Stimulated activated CD4-positive, alpha-beta T cell treated with anti-CD3 and anti-CD28 coated beads, Interleukin-12 subunit alpha, Interleukin-12 subunit beta, amount 100 ng/mL, for 24 hours (primary cell): ENCODE measurements around the gene KRTAP10-1.

Source experiments
- DNase-seq, 2 experiments: peaks; one replicate each; pipeline ENCODE4 v3.0.0-alpha.2; 2020; ENCODE audit warnings: low read depth in 2 of 2

The KRTAP10-1 gene

GRCh38 chr21:44527983-44528633 is 11.9 kb downstream of the KRTAP10-1 start:
- DNase-seq = no peak

GRCh38 chr21:44527156-44527982 is 12.6 kb downstream of the KRTAP10-1 start:
- no peak for DNase-seq

- no peak for DNase-seq
These were observed 13.6 kb downstream of the KRTAP10-1 start for GRCh38 chr21:44526096-44526997.

GRCh38 chr21:44525391-44526095 is 14.5 kb downstream of the KRTAP10-1 start:
- DNase-seq = no peak

GRCh38 chr21:44524414-44525371 is 15.3 kb downstream of the KRTAP10-1 start:
- no peak for DNase-seq

- DNase-seq = no peak
These were observed 16.2 kb downstream of the KRTAP10-1 start for GRCh38 chr21:44523567-44524413.

GRCh38 chr21:44522753-44523204 is 17.2 kb downstream of the KRTAP10-1 start:
- no peak for DNase-seq

GRCh38 chr21:44521928-44522752 is 17.9 kb downstream of the KRTAP10-1 start:
- no peak for DNase-seq

- no peak for DNase-seq
These were observed 18.6 kb downstream of the KRTAP10-1 start for GRCh38 chr21:44521301-44521927.

- DNase-seq = no peak
These were observed 19.4 kb downstream of the KRTAP10-1 start for GRCh38 chr21:44520326-44521300.

GRCh38 chr21:44519346-44520325 is 20.4 kb downstream of the KRTAP10-1 start:
- no peak for DNase-seq

GRCh38 chr21:44518686-44519085 is 21.3 kb downstream of the KRTAP10-1 start:
- DNase-seq = no peak

- DNase-seq = peak in 1 of 2 experiments; percentile 15
These were observed 22.7 kb downstream of the KRTAP10-1 start for GRCh38 chr21:44517175-44517899.

GRCh38 chr21:44516828-44517174 is 23.2 kb downstream of the KRTAP10-1 start:
- no peak for DNase-seq

- DNase-seq = no peak
These were observed 23.7 kb downstream of the KRTAP10-1 start for GRCh38 chr21:44516342-44516741.
